SU-DHL-6 (cell line): ENCODE measurements around the gene DNAAF6.

ENCODE experiments used
- CTCF ChIP-seq: fragments of 200-600 bp; sonication (generic); IDR thresholded peaks from one replicate; pipeline ENCODE4 v1.5.1; 2017; ENCODE audit warnings: antibody characterized with exemption, mild to moderate bottlenecking, low read length, moderate library complexity; ENCODE audit not compliant: insufficient read depth, poor library complexity, severe bottlenecking
- EZH2phosphoT487 ChIP-seq: fragments of 200-600 bp; sonication (generic), shearing (Covaris generic); conservative IDR thresholded peaks from 2 replicates; pipeline ENCODE4 v1.6.1; 2018; ENCODE audit warnings: mild to moderate bottlenecking, antibody characterized with exemption, low read length, moderate library complexity, mixed read lengths

DNA sequence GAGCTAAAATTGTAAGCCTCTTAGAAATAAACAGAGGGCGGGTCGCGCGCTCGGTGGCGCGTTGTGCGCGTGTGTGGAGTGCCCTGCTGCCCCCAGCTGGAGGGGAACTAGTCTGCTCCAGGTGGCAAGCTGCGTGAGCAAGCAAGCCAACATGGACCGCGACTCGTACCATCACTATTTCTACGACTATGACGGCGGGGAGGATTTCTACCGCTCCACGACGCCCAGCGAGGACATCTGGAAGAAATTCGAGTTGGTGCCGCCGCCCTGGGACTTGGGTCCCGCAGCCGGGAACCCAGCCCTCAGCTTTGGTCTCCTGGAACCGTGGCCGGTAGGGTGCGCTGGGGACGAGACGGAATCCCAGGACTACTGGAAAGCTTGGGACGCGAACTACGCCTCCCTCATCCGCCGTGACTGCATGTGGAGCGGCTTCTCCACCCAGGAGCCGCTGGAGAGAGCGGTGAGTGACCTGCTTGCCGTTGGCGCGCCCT lies 66.1 kb downstream of the DNAAF6 start:
- TF ChIP-seq CTCF (no peak), EZH2phosphoT487 (no peak)
